ENCODE data around the gene CCDC127. TPM values are rescaled to one million over a fixed set of nuclear protein-coding genes. Genes with fewer than 3 reads are reported as not detected.

CCDC127 gene
- total and polyA plus RNA-seq, 2 of the 13 experiments (the other 11 are each of a cell fraction or from before 2014, with no cell fraction given), result 2.9 to 4.3 TPM

GRCh38 chr5:172421-172820 lies 45.5 kb downstream of the CCDC127 start:
- Histone ChIP-seq H3K9ac (ENCODE audit: insufficient read depth, low read depth, low read length) (no peak overlapping the region), H3K4me3 (replicated peaks in 1 of 3; ENCODE audit: insufficient read depth in 1 of 3, low read depth in 2 of 3, low read length in 3 of 3) (no peak overlapping the region), H3K9me3 (ENCODE audit: low read length) (no peaks in the 10 kb centered on the region), H3K27me3 (ENCODE audit: control insufficient read depth in 1 of 2, insufficient read depth in 2 of 2, low read length in 2 of 2) (peaks cover 3 to 57% of the 10 kb centered on the region in 2 experiments), H3K4me1 (ENCODE audit: insufficient read depth, low read length) (no peaks in the 10 kb centered on the region), H3K36me3 (replicated peaks in 1 of 2; ENCODE audit: control insufficient read depth in 1 of 2, insufficient read depth in 2 of 2, low read length in 2 of 2) (no peaks in the 10 kb centered on the region), H4K20me1 (ENCODE audit: insufficient read depth, low read length) (no peaks in the 10 kb centered on the region), H2AFZ (ENCODE audit: low read length) (no peak overlapping the region), H3K27ac (ENCODE audit: extremely low read length, insufficient read depth, low read length) (no peak overlapping the region), H3K4me2 (ENCODE audit: low read depth, low read length) (no peak overlapping the region), H3K79me2 (ENCODE audit: insufficient read depth, low read length) (no peaks in the 10 kb centered on the region)
- DNase-seq (ENCODE audit: low spot score), result no peak
- 60% methylated on average over 4 of the region's 13 CpGs for WGBS (ENCODE audit: low lambda C conversion rate)
- intact Hi-C loops (cut with micrococcal nuclease; ENCODE audit: unreplicated experiment) (no loop called here), in situ Hi-C loops (cut with HindIII; ENCODE audit: extremely low pct_ligation_motif_present, low pct_unique_long_range_greater_than_20kb) (no loop called here)
- no peak for FAIRE-seq
- BruUV-seq (replicated peaks), result no TSS peak
- ChIA-PET CTCF (ENCODE audit: low intra/inter-chr PET ratio, low total read pairs) (no interaction called here), POLR2A (no interaction called here)
- ATAC-seq, result no peak
- no peak for TF ChIP-seq ZBTB20 (CRISPR knock-in tag; IDR thresholded peaks at IDR 0.05; ENCODE audit: borderline replicate concordance, low read depth)
- TF ChIP-seq ZBTB39 (CRISPR knock-in tag; IDR thresholded peaks at IDR 0.05), result no peak
- no peak for TF ChIP-seq MBNL3 (CRISPR knock-in tag; conservative IDR thresholded peaks at IDR 0.05)
- TF ChIP-seq DR1 (CRISPR knock-in tag; IDR thresholded peaks at IDR 0.05), result no peak
- no peak for TF ChIP-seq HNF4G (IDR thresholded peaks at IDR 0.05; ENCODE audit: borderline replicate concordance, low read depth, low read length)
- no peak for TF ChIP-seq HNF4G (CRISPR knock-in tag; IDR thresholded peaks at IDR 0.05; ENCODE audit: borderline replicate concordance, low read depth)
- no peak for TF ChIP-seq MLXIP (CRISPR knock-in tag; IDR thresholded peaks at IDR 0.05; ENCODE audit: borderline replicate concordance)
- no peak for TF ChIP-seq NR2F6 (IDR thresholded peaks at IDR 0.05)
- TF ChIP-seq NR2F6 (CRISPR knock-in tag; IDR thresholded peaks at IDR 0.05), result no peak

All from HepG2 (cell line).